ENCODE results near the gene KLHDC7A.

- TF ChIP-seq POLR2A (IDR thresholded peaks at IDR 0.05; ENCODE audit: low read length) (no peak), GATA1 (IDR thresholded peaks at IDR 0.05; ENCODE audit: low read depth, low read length) (no peak)
Observed at GRCh38 chr1:18530587-18531502, 50.1 kb downstream of the KLHDC7A start.
